Measurements from ENCODE around the gene ADISSP.

Gene ADISSP

GRCh38 chr20:3767427-3768341 is at the start of gene ADISSP:
Gene ADISSP, minus strand, starts transcription at chr20:3767753. Its CDS starts 7,653 bp downstream, at chr20:3760100.
- DNase-seq, result peak; percentile 94

GRCh38 chr20:3815703-3816315 is 48.3 kb upstream of the ADISSP start:
- no peak for DNase-seq

GRCh38 chr20:3814928-3815495 is 47.5 kb upstream of the ADISSP start:
- DNase-seq, result no peak

- no peak for DNase-seq
Measured at GRCh38 chr20:3813848-3814581, 46.5 kb upstream of the ADISSP start.

- no peak for DNase-seq
Measured at GRCh38 chr20:3812975-3813847, 45.7 kb upstream of the ADISSP start.

- DNase-seq, result no peak
Measured at GRCh38 chr20:3812259-3812681, 44.7 kb upstream of the ADISSP start.

DNA sequence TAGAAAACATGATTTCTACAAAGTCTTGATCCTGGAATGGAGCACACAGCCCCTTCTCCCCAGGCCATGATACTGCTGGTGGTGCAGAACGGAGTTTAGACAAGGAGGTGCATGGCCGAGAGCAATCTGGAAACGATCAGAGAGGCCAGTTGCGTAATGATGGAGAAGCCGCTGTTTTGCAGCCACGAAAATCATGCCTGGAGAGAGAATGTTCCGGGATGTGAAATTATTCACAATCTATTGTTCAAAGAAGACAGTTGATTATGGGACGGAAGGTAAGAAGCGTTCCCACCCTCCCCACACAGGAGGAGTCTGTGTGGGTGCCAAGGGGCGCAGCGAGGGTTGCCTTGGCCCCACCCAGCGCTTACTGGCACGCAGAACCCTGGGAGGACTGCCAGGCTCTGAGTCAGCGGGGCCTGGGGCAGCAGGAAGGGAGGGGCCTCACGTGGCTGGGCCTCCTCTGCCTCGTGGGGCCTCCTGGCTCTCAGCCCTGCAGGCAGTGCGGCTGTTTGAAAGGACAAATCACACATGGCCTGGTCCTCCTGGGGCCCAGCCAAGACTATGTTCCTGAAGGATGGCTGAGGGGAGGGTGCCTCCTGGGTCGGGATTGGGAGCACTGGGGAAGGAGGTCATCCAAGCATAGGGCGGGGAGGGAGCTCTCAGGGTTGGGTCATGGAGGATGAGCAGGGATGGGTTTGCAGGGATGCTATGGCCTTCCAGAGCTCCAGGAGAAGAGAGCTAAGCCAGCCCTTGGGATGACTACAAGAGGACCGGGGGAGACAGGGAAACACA is 44.1 kb upstream of the ADISSP start:
- peak; percentile 69 for DNase-seq

GRCh38 chr20:3808544-3808943 is 41.0 kb upstream of the ADISSP start:
- no peak for DNase-seq

GRCh38 chr20:3804781-3805180 is 37.2 kb upstream of the ADISSP start:
- no peak for DNase-seq

- no peak for DNase-seq
Measured at GRCh38 chr20:3804254-3804751, 36.8 kb upstream of the ADISSP start.

DNA sequence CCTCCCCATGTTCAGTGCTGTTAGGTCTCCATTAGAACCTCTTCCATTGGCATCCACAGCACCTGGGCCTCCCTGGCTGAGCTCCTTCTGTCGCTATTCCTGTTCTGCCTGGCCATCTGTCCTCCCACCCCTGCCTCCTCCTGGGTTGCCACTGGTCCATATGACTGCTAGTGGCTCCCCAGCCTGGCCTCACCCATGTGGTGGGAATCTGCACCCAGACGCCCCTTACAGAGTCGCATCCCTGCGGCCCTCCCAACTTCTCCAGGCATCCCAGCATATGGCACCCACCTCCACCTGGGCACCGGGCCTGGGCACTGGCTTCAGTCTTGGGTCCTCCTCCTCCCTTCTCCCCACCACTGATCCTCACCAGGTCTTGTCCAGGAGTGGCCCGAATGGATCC is 36.3 kb upstream of the ADISSP start:
- DNase-seq, result no peak

- no peak for DNase-seq
Measured at GRCh38 chr20:3803289-3803688, 35.7 kb upstream of the ADISSP start.

GRCh38 chr20:3802524-3803239 is 35.1 kb upstream of the ADISSP start:
- no peak for DNase-seq

GRCh38 chr20:3801846-3802245 is 34.3 kb upstream of the ADISSP start:
- DNase-seq, result no peak

GRCh38 chr20:3801299-3801698 is 33.7 kb upstream of the ADISSP start:
- no peak for DNase-seq

GRCh38 chr20:3800878-3801260 is 33.3 kb upstream of the ADISSP start:
- DNase-seq, result no peak

- DNase-seq, result no peak
Measured at GRCh38 chr20:3800256-3800877, 32.8 kb upstream of the ADISSP start.

GRCh38 chr20:3798908-3799248 is 31.3 kb upstream of the ADISSP start:
- DNase-seq, result no peak

DNA sequence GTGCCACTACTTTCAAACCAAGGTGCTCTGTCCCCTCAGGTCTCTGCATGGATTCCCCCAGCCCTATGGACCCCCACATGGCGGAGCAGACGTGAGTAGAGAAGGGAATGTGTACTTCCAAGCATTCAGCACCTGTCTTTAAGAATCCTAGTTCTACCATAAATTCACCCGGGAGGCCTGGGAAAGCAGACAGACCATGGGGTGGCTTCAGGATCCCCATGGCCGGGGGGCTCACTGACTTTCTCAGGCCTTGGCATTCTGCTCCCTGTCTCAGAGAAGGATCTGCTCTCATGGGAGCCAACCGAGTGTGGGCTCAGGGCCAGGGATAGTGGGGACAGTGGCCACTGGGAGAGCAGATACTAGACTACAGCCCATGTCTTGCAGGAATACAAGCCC is 30.8 kb upstream of the ADISSP start:
- no peak for DNase-seq

Measured in GF-D8 (cell line).